Measurements from ENCODE around the gene GRM5. TPM values are rescaled to one million over a fixed set of nuclear protein-coding genes. Genes with fewer than 3 reads are reported as not detected.

GRM5 gene
- polyA plus RNA-seq, 1 donor from 2014 or later: not detected

DNA sequence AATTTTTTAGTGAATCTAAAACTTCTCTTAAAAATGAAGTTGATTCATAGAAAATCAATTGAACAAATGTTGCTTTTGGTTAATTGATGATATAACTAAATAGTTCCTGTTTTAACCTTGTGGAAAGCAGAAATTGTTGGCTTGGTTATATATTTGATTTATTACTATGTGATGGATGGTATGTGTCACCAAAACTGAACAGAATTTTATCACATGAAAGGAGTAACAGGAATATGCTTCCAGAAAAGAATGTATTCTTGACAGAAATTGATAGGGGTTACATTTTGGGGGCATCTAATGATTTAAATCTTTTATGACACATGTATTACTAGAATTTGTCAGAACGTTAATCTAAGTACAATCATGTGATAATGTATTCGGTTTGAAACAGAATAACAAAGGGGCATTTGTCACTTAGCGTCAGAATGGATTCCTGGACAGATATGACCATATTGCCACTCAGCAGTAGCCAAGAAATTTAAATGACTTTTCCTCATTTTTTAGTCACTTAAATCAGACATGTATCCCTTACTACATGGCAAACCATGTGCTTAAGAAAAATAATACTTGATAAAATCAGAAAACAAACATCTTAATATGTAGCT is 295.2 kb downstream of the GRM5 start:
- Mint-ChIP-seq H3K9me3 (peaks cover 2 to 8% (median 2%) of the 10 kb centered on the region in 3 donors), H3K36me3 (no peaks in the 10 kb centered on the region), H3K4me3 (no peak overlapping the region), H3K4me1 (no peaks in the 10 kb centered on the region), H3K27ac (no peak overlapping the region), H3K27me3 (no peaks in the 10 kb centered on the region)

DNA sequence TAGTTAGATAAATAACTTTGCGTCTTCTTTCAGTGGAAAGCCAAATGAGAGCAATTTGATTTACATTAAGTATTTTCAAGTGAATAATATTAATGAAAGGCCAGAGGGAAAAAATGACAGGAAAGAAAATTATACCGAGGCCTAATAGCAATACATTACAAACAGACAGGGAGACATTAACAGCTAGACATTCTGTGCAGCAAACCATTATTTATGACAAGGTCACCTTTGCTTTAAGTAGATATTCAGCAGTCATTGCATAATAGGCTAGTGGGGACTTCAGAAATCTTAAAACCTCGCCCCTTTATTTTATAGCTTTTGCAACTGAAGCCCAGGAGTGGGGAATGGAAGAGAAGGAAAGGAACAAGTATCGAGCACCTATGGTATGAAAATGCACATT is 321.6 kb downstream of the GRM5 start:
- Mint-ChIP-seq H3K27me3 (no peaks in the 10 kb centered on the region), H3K27ac (no peak overlapping the region), H3K4me3 (no peak overlapping the region), H3K9me3 (peaks cover 0 to 5% (median 1%) of the 10 kb centered on the region in 3 donors), H3K4me1 (no peaks in the 10 kb centered on the region), H3K36me3 (no peaks in the 10 kb centered on the region)

DNA sequence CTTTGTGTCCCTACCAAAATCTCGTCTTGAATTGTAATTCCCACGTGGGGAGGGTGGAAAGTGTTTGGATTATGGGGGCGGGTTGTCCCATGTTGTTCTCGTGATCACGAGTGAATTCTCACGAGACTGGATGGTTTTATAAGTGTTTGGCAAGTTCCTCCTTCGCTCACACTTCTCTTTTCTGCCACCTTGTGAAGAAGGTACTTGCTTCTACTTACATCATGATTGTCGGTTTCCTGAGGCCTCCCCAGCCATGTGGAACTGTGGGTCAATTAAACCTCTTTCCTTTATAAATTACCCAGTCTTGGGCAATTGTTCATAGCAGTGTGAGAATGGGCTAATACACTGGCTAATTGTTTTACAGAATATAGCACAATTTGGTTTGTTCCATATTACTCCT is 326.3 kb downstream of the GRM5 start:
- Mint-ChIP-seq H3K4me3 (no peak overlapping the region), H3K36me3 (no peaks in the 10 kb centered on the region), H3K27ac (no peak overlapping the region), H3K4me1 (no peaks in the 10 kb centered on the region), H3K27me3 (no peaks in the 10 kb centered on the region), H3K9me3 (peaks cover 0 to 3% (median 1%) of the 10 kb centered on the region in 3 donors)

DNA sequence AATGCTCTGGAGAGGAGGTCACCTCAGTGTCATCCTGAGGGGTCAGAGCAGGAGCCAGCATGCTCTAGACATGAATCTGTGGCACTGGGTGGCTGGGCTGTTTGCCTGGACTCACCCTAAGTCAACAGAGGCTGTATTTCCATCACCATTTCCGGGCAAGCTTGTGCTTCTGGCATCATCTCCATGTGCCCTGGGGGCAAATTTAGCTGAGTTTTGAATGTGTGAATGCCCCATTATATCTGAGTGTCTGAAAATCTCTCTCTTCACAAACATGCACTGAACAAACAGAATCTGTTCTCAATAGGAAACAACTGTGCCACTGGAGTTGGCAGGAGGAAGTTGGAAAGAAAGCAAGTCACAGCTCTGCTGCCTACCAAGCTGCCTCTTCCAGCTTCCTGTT is 356.2 kb downstream of the GRM5 start:
- Mint-ChIP-seq H3K36me3 (no peaks in the 10 kb centered on the region), H3K4me3 (no peak overlapping the region), H3K27ac (no peak overlapping the region), H3K27me3 (no peaks in the 10 kb centered on the region), H3K4me1 (no peaks in the 10 kb centered on the region), H3K9me3 (peaks cover 0 to 6% (median 3%) of the 10 kb centered on the region in 3 donors)

DNA sequence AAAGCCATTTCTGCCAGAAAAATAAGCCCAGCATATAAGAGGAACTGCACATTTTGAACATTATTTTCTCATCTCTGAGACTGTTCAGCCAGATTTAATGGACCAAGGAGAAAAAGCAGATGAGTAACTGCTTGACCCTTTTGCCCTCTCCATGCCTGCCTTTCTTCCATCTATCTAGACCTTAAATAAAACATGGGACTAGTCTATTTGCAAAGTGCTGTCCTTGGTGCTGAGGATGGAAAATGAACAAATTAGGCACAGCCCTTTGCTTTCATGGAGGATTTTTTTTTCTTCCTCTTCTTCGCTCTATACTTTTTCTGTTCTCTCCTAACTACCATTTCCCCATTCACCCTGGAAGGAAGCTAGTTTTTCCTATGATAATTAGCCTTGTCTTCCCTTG is 361.3 kb downstream of the GRM5 start:
- Mint-ChIP-seq H3K36me3 (no peaks in the 10 kb centered on the region), H3K4me1 (no peaks in the 10 kb centered on the region), H3K27me3 (no peaks in the 10 kb centered on the region), H3K9me3 (peaks cover 0 to 6% (median 3%) of the 10 kb centered on the region in 3 donors), H3K27ac (no peak overlapping the region), H3K4me3 (no peak overlapping the region)

DNA sequence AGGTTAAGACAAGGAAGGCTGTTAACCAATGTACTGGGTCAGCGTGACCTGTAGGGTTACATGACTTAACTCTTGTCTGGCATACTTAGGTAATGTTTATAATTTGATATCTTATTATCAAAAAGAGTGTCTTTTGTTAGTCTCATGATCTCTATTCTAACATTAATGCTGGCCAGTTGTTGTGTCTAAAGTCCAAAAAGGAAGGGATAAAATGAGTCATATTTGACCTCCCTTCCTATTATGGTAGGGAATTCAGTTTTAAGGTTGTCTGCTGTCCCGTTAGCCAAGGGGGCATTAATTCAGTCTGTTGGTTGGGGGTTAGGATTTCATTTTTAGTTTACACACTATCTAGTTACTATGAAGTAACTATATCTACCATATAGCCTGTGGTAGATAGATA is 364.0 kb downstream of the GRM5 start:
- Mint-ChIP-seq H3K27me3 (no peaks in the 10 kb centered on the region), H3K4me3 (no peak overlapping the region), H3K27ac (no peak overlapping the region), H3K4me1 (no peaks in the 10 kb centered on the region), H3K36me3 (no peaks in the 10 kb centered on the region), H3K9me3 (peaks cover 0 to 4% (median 3%) of the 10 kb centered on the region in 3 donors)

DNA sequence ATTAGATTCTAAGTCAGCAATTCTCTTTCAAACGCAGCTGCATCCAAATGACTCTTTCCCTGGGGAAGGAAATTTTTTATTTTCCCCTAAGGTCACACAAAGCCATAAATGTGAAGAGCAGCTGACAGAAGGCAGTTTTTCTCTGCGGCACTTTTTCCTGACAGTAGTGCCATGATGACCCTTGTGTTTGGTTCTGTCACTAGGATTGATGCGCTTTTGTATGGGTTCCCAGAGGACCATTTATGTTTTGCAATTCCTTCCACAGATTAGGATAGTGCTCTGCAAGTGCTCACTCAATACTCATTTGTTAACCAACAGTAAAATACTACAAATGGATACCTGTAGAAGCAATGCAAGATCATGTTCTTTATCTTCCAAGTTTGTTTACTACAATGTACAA is 368.6 kb downstream of the GRM5 start:
- Mint-ChIP-seq H3K4me3 (no peak overlapping the region), H3K36me3 (no peaks in the 10 kb centered on the region), H3K27me3 (no peaks in the 10 kb centered on the region), H3K4me1 (no peaks in the 10 kb centered on the region), H3K27ac (no peak overlapping the region), H3K9me3 (no peaks in the 10 kb centered on the region)

DNA sequence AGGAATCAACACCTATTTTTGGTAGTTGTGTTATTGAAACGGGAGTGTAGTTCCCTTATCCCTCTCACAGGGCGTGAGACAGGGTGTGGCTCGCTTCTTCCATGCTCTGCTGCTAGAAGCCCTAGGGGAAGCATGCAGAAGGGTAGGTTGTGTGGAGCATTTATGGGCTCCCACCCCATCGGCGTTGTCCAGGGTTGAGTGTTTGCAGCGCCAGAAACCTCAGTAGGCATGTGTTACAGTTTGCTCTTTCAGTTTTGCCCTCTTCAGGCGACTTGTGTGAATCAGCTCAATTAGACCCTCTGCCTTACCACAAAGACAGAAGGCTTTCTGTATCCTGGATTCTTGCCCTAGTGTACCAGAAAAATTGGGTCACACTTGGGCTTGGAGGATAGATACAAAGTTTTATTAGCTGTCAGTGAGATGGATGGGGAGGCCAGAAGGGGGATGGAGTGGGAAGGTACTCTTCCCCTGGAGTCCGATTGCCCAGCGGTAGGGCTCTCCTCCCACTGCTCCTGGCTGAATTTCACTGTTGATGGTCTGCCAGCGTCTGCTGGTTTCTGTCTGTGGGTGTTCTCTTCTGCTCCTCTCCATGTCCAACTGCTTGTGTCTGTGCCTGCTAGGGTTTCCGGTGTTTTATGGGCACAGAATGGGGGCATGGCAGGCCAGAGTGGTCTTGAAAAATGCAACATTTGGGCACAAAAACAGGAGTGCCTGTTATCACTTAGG is 369.9 kb downstream of the GRM5 start:
- Mint-ChIP-seq H3K4me3 (no peak overlapping the region), H3K4me1 (no peaks in the 10 kb centered on the region), H3K27me3 (no peaks in the 10 kb centered on the region), H3K27ac (no peak overlapping the region), H3K9me3 (no peaks in the 10 kb centered on the region), H3K36me3 (no peaks in the 10 kb centered on the region)

DNA sequence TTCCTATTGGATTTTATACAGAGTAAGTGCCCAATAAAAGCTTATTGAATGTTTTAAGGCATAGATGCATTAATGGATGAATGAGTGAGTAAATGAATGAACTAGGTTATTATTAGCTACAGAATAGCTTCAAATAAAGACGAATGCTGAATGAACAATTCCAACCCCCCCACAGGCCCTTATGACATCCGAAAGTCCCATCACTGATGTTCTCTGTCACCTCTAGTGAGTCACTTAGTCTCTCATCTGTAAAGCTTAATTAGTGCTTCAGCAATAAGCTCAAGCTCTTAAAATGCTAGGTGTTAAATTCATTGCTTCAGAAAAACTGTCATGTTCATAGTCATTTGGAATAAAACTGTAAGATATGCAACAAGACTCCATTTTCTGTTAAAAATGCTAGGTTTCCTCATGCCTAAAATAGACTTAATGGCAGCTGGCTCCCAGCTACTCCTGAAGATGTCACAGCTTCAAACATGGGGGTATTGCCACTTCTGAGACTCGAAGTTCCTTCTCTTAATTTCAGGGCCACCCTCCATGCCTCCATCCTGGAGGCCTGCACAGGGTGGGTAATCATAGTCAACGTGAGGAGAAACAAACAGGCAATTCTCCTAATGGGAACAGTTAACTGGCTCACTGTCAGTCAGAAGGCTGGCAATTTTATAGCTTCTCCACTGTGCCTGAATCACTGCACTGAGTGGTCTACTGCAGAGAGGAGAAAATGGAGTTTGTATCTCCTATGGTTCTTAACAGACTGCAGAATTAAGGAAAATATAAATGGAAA is 373.3 kb downstream of the GRM5 start:
- Mint-ChIP-seq H3K27me3 (no peaks in the 10 kb centered on the region), H3K36me3 (no peaks in the 10 kb centered on the region), H3K9me3 (no peaks in the 10 kb centered on the region), H3K27ac (no peak overlapping the region), H3K4me1 (no peaks in the 10 kb centered on the region), H3K4me3 (no peak overlapping the region)

DNA sequence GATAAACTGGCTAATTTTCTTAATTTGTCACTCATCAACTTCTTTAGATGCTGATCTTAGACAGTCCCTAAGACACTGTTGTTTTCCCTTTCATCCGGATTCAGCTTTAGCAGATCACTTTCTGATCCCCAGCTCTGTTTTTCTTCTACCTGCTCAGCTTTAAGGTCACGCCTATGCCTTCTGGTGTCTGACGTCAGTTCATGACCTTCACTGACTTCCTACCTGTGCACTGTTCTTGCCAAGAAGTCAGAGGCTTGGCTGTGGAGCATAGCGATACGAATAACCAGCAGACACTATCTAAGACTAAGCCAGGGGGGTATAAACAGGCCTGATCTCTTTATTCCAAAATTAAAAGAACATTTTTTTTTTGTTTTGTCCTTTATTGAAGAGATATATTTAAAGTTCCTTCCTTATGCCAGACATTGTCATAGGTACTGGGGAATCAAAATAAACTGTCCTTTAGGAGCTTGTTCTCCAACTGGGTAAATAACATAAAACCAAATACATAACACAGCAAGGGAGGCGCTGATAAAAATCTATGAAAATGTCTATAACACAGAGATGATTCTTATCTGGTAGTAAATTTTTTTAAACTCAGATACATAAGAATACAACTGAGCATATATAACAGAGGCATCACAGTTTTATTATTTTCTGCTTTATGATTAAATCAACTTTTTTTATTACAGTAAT is 376.1 kb downstream of the GRM5 start:
- no peak overlapping the region for H3K4me3 Mint-ChIP-seq
- peak overlapping the region in 1 of 3 donors; percentile 27 for H3K27ac Mint-ChIP-seq
- H3K36me3 Mint-ChIP-seq: no peaks in the 10 kb centered on the region
- H3K27me3 Mint-ChIP-seq: no peaks in the 10 kb centered on the region
- peaks cover 0 to 2% (median 0%) of the 10 kb centered on the region in 3 donors for H3K9me3 Mint-ChIP-seq
- no peaks in the 10 kb centered on the region for H3K4me1 Mint-ChIP-seq

DNA sequence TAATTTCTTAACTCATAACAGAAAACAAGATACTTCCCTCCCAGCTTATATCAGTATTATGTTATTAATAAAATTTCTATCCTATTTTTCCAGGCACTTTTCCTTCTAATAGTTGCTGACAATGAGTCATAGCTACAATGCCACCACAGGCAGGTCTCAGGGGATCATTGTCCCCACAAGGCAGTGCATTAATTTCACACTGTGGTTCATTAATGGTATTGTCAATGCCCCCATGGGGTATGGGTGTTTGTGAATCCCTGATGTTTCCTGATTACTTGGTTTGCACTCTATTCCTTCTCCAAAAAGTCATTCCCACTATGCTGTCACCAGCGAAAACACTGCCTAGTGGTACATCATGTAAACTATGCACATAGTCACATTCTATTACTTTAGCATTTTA is 382.8 kb downstream of the GRM5 start:
- no peaks in the 10 kb centered on the region for H3K4me1 Mint-ChIP-seq
- H3K27me3 Mint-ChIP-seq: no peaks in the 10 kb centered on the region
- H3K27ac Mint-ChIP-seq: no peak overlapping the region
- H3K4me3 Mint-ChIP-seq: no peak overlapping the region
- H3K36me3 Mint-ChIP-seq: no peaks in the 10 kb centered on the region
- peaks cover 3 to 4% (median 3%) of the 10 kb centered on the region in 3 donors for H3K9me3 Mint-ChIP-seq

DNA sequence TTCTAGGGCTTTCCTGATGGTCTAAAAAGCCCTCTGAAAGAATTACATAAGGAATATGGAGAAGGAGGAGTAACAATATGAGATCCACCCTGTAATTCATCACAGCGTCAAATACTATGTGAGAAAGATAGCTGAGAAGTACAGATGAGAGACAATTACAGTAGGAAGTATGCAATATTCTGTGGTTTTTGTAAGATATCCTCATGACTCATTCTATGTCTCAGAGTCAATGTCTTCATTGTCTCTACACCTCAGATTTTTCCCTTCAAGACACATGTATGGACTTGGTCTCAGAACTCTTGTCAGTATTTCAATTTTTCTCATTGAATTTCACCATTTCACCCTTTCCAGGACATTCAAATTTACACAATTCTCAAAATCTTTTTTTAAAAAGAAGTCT is 385.0 kb downstream of the GRM5 start:
- H3K27me3 Mint-ChIP-seq: no peaks in the 10 kb centered on the region
- peaks cover 3 to 4% (median 3%) of the 10 kb centered on the region in 3 donors for H3K9me3 Mint-ChIP-seq
- no peaks in the 10 kb centered on the region for H3K4me1 Mint-ChIP-seq
- H3K27ac Mint-ChIP-seq: peak overlapping the region in 1 of 3 donors; percentile 37
- no peaks in the 10 kb centered on the region for H3K36me3 Mint-ChIP-seq
- no peak overlapping the region for H3K4me3 Mint-ChIP-seq

DNA sequence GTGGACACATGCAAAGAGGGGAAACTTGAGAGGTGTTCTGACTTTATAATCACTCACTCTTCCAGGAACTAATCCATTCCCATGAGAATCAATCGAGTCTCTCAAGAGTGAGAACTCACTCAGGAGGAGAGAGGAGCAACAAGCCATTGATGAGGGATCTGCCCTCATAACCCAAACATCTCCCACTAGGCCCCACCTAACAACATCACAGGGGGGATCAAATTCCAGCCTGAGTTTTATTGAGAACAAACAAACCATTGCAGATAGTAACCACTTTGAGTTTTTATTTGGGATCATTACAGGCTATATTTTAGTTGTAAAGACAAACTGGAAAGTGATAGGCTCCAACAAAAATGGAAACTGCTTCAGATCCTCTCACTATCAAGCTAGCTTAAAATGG is 399.4 kb downstream of the GRM5 start:
- Mint-ChIP-seq H3K27me3 (no peaks in the 10 kb centered on the region), H3K4me1 (no peaks in the 10 kb centered on the region), H3K36me3 (no peaks in the 10 kb centered on the region), H3K4me3 (no peak overlapping the region), H3K9me3 (no peaks in the 10 kb centered on the region), H3K27ac (no peak overlapping the region)

DNA sequence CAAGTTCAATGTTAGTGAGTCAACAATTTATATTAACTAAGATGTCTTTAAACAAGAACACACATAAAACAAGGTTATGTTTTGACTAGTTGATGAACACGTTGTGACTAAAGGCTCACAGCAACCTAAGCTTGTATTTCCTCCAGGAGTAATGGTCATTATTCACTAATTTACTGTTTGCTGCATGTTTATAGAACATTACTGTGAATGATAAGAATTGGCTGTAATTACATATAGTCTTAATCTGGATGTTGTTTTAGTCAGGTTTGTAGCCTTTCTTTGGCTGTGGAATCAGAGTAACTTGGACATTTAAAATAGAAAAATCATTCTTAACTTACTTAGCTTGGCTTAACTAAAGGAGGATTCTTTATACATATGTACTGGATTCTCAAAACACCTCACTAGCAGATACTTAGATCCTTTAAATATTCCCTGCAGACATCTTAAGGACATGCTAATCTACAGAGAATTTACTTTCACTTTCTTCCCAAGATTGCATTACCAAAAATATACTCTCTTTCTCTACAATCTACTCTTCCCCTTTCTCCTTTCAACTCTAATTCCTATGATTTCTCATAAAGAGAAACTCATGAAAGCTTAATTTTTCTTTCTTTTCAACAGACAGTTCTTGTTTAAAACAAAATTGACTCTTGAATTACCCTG is 408.6 kb downstream of the GRM5 start:
- Mint-ChIP-seq H3K36me3 (no peaks in the 10 kb centered on the region), H3K4me1 (no peaks in the 10 kb centered on the region), H3K27me3 (no peaks in the 10 kb centered on the region), H3K9me3 (peaks cover 0 to 4% (median 0%) of the 10 kb centered on the region in 3 donors), H3K27ac (no peak overlapping the region), H3K4me3 (no peak overlapping the region)

DNA sequence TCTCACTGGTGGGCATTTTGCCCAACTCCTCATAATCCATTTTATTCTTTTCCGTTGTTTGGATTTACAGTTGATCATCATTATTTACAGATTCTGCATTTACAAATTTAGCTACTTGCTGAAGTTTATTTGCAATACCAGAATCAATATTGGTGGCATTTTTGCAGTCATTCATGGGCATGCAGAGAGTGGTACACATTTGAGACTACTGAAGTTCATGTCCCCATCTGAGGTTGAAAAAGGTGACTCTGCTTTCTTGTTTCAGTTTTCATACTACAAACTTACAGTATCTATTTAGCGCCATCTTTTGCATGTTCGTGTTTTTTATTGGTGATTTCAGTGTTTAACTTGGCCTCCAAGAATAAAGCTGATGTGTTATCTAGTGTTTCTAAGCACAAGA is 409.5 kb downstream of the GRM5 start:
- Mint-ChIP-seq H3K36me3 (no peaks in the 10 kb centered on the region), H3K9me3 (peaks cover 0 to 4% (median 0%) of the 10 kb centered on the region in 3 donors), H3K4me3 (no peak overlapping the region), H3K4me1 (no peaks in the 10 kb centered on the region), H3K27ac (no peak overlapping the region), H3K27me3 (no peaks in the 10 kb centered on the region)

Measured in IgD-negative memory B cell (primary cell).